Neural cell (in vitro differentiated cells): Measurements from ENCODE around the gene SSBP3. TPM values are rescaled to one million over a fixed set of nuclear protein-coding genes. Genes with fewer than 3 reads are reported as not detected.

Experiments used
- H2AFZ ChIP-seq: fragments of 200-600, 300-800 bp; sonication (generic), shearing (Covaris generic); 2 replicates; pipeline ENCODE4 v1.6.0; 2014; ENCODE audit warnings: low read depth, mild to moderate bottlenecking, antibody characterized with exemption, low read length, moderate library complexity
- H3F3A ChIP-seq: fragments of 200-600 bp; shearing (Covaris generic); 2 replicates; pipeline ENCODE4 v1.6.1; 2016; ENCODE audit warnings: mild to moderate bottlenecking, moderate library complexity, mixed read lengths, antibody characterized with exemption, low read length; ENCODE audit not compliant: insufficient read depth, poor library complexity, severe bottlenecking
- H3K27ac ChIP-seq: fragments of 200-600, 300-800 bp; sonication (generic), shearing (Covaris generic); 2 replicates; pipeline ENCODE4 v1.5.1; 2014; ENCODE audit warnings: mild to moderate bottlenecking, low read length, moderate library complexity
- H3K27me3 ChIP-seq: fragments of 300-800, 200-600 bp; sonication (generic), shearing (Covaris generic); 2 replicates; pipeline ENCODE4 v1.6.0; 2014; ENCODE audit warnings: mild to moderate bottlenecking, low read depth, low read length, moderate library complexity; ENCODE audit not compliant: insufficient read depth
- H3K36me3 ChIP-seq: fragments of 300-800, 200-600 bp; sonication (generic), shearing (Covaris generic); 2 replicates; pipeline ENCODE4 v1.5.1; 2014; ENCODE audit warnings: mild to moderate bottlenecking, antibody characterized with exemption, low read length, moderate library complexity; ENCODE audit not compliant: insufficient read depth
- H3K4me2 ChIP-seq: fragments of 300-800, 200-600 bp; sonication (generic), shearing (Covaris generic); 2 replicates; pipeline ENCODE4 v1.6.0; 2014; ENCODE audit warnings: mild to moderate bottlenecking, low read length
- H3K4me3 ChIP-seq: fragments of 300-800, 200-600 bp; sonication (generic), shearing (Covaris generic); 2 replicates; pipeline ENCODE4 v1.5.1; 2014; ENCODE audit warnings: mild to moderate bottlenecking, low read length, moderate library complexity
- H3K79me2 ChIP-seq: fragments of 200-600 bp; shearing (Covaris generic); replicated peaks from 2 replicates; pipeline ENCODE4 v1.6.0; 2014; ENCODE audit warnings: mild to moderate bottlenecking, low read length, moderate library complexity; ENCODE audit not compliant: insufficient read depth
- H3K9ac ChIP-seq: fragments of 300-800, 200-600 bp; sonication (generic), shearing (Covaris generic); 2 replicates; pipeline ENCODE4 v1.6.1; 2016; ENCODE audit warnings: mild to moderate bottlenecking, low read length, mixed read lengths
- H3K9me2 ChIP-seq: fragments of 200-600 bp; shearing (Covaris generic); 2 replicates; pipeline ENCODE4 v1.6.1; 2016; ENCODE audit warnings: mild to moderate bottlenecking, low read length, mixed read lengths; ENCODE audit not compliant: insufficient read depth
- H3K9me3 ChIP-seq: fragments of 200-600, 300-800 bp; sonication (generic), shearing (Covaris generic); 2 replicates; pipeline ENCODE4 v1.6.1; 2016; ENCODE audit warnings: mild to moderate bottlenecking, mixed run types, low read length, moderate library complexity, mixed read lengths
- H4K20me1 ChIP-seq: fragments of 200-600 bp; shearing (Covaris generic); 2 replicates; pipeline ENCODE4 v1.6.1; 2016; ENCODE audit warnings: mild to moderate bottlenecking, mixed run types; ENCODE audit not compliant: insufficient read depth
- CTCF ChIP-seq: fragments of 450-650 bp; IDR thresholded peaks from 2 replicates; pipeline ENCODE4 v1.5.1; 2014; ENCODE audit warnings: antibody characterized with exemption, mild to moderate bottlenecking, moderate library complexity; ENCODE audit not compliant: poor library complexity, severe bottlenecking
- EP300 ChIP-seq: fragments of 450-650 bp; conservative IDR thresholded peaks from 2 replicates; pipeline ENCODE4 v1.6.1; 2014; ENCODE audit warnings: antibody characterized with exemption, mild to moderate bottlenecking, moderate library complexity; ENCODE audit not compliant: poor library complexity, severe bottlenecking
- EZH2 ChIP-seq: fragments of 200-600, 300-800 bp; shearing (Covaris generic), sonication (generic); IDR thresholded peaks from 2 replicates; pipeline ENCODE4 v1.6.1; 2014; ENCODE audit warnings: antibody characterized with exemption, low read length, borderline replicate concordance, mild to moderate bottlenecking; ENCODE audit not compliant: insufficient read depth, poor library complexity, severe bottlenecking
- MXI1 ChIP-seq: fragments of 450-650 bp; conservative IDR thresholded peaks from 2 replicates; pipeline ENCODE4 v1.6.1; 2014; ENCODE audit warnings: antibody characterized with exemption, mild to moderate bottlenecking; ENCODE audit not compliant: poor library complexity, severe bottlenecking
- POLR2AphosphoS5 ChIP-seq: IDR thresholded peaks from 2 replicates; pipeline ENCODE4 v1.6.1; 2012
- RAD21 ChIP-seq: fragments of 450-650 bp; conservative IDR thresholded peaks from 2 replicates; pipeline ENCODE4 v1.6.1; 2014; ENCODE audit warnings: antibody characterized with exemption, mild to moderate bottlenecking, moderate library complexity
- REST ChIP-seq: IDR thresholded peaks from 2 replicates; pipeline ENCODE4 v1.6.1; 2012; ENCODE audit warnings: borderline replicate concordance
- SMC3 ChIP-seq: fragments of 450-650 bp; conservative IDR thresholded peaks from 2 replicates; pipeline ENCODE4 v1.6.1; 2014; ENCODE audit warnings: antibody characterized with exemption, mild to moderate bottlenecking, moderate library complexity; ENCODE audit not compliant: poor library complexity
- TAF1 ChIP-seq: IDR thresholded peaks from 2 replicates; pipeline ENCODE4 v1.6.1; 2012; ENCODE audit warnings: low read depth
- polyA plus RNA-seq: library from polyadenylated mRNA; depleted of rRNA; stranded (reverse); fragments of >200 nt; gene quantifications from 2 replicates; pipeline ENCODE4 v1.2.3, GENCODE V29; 2014

Gene SSBP3
- polyA plus RNA-seq, 1 donor from 2014 or later, result 77.4 TPM

DNA sequence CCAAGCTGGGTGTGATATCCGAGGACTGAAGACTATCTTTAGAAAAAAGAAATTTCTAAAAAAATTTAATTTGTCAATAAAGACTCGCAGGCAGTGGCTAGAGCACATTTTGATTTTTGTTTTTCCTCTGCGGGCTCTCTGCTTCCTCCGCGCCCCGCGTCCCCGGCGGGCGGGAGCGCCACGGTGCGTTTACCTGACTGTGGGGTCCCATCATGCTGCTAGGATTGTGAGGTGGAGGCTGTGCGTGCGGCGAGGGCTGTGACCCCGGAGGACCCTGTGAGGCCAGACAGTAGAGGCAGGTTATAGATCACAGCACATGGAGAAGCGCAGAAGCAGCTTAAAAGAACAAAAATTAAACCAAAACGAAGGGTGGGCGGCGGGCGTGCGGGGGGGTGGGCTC is 148.3 kb downstream of the SSBP3 start:
- Histone ChIP-seq H3K4me2 (no peak overlapping the region), H3K27ac (no peak overlapping the region), H3K79me2 (peaks cover 10% of the 10 kb centered on the region), H3F3A (no peaks in the 10 kb centered on the region), H4K20me1 (peaks cover 11% of the 10 kb centered on the region), H3K9ac (no peak overlapping the region), H3K27me3 (no peaks in the 10 kb centered on the region), H3K9me2 (no peaks in the 10 kb centered on the region), H3K4me3 (no peak overlapping the region), H2AFZ (no peak overlapping the region), H3K36me3 (no peaks in the 10 kb centered on the region), H3K9me3 (no peaks in the 10 kb centered on the region)
- TF ChIP-seq MXI1 (no peak), EP300 (no peak), REST (no peak)

DNA sequence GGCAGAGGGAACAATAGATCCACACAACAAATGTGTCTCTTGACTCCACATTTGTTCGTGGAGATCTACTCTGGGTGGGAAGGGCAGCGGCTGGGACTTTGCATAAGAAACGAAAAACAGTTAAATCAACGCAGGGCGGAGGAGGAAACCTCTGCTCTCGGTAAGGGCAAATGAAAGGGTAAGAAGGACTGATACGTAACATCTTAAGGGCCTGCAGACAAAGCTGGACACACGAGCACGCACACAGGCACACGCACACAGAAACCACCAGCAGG is 148.9 kb downstream of the SSBP3 start:
- Histone ChIP-seq H2AFZ (no peak overlapping the region), H3K4me2 (no peak overlapping the region), H3F3A (no peaks in the 10 kb centered on the region), H4K20me1 (peaks cover 7% of the 10 kb centered on the region), H3K36me3 (no peaks in the 10 kb centered on the region), H3K4me3 (no peak overlapping the region), H3K27me3 (no peaks in the 10 kb centered on the region), H3K9ac (no peak overlapping the region), H3K27ac (no peak overlapping the region), H3K9me3 (no peaks in the 10 kb centered on the region), H3K79me2 (peaks cover 5% of the 10 kb centered on the region), H3K9me2 (no peaks in the 10 kb centered on the region)
- TF ChIP-seq SMC3, result no peak
- TF ChIP-seq TAF1, result no peak
- no peak for TF ChIP-seq REST
- TF ChIP-seq RAD21, result no peak
- no peak for TF ChIP-seq CTCF
- no peak for TF ChIP-seq MXI1
- TF ChIP-seq EZH2, result no peak
- no peak for TF ChIP-seq POLR2AphosphoS5
- no peak for TF ChIP-seq EP300
